Astrocyte (in vitro differentiated cells and primary cell): ENCODE data around the gene ABCC9. TPM values are rescaled to one million over a fixed set of nuclear protein-coding genes. Genes with fewer than 3 reads are reported as not detected.

Experiments
- DNase-seq: peaks from one replicate; pipeline ENCODE4 v3.0.0-alpha.2; 2010; ENCODE audit warnings: low read depth
- FAIRE-seq: peaks from 2 replicates; lab custom pipeline; 2011; peaks lifted over from hg19 to GRCh38; lab: Jason Lieb, UNC
- H2AFZ ChIP-seq: 2 replicates; pipeline ENCODE4 v1.6.0; 2012; ENCODE audit warnings: low read depth, low read length, inconsistent platforms
- H3K27ac ChIP-seq: 2 replicates; pipeline ENCODE4 v1.5.1; 2011; ENCODE audit warnings: low read depth, low read length, inconsistent platforms
- H3K27me3 ChIP-seq: 2 replicates; pipeline ENCODE4 v1.6.0; 2011; ENCODE audit warnings: low read length, inconsistent platforms; ENCODE audit not compliant: insufficient read depth
- H3K36me3 ChIP-seq: 2 replicates; pipeline ENCODE4 v1.5.1; 2011; ENCODE audit warnings: low read length, inconsistent platforms; ENCODE audit not compliant: insufficient read depth
- H3K4me1 ChIP-seq: 2 replicates; pipeline ENCODE4 v1.5.1; 2011; ENCODE audit warnings: low read length, inconsistent platforms; ENCODE audit not compliant: insufficient read depth
- H3K4me2 ChIP-seq: 2 replicates; pipeline ENCODE4 v1.6.0; 2012; ENCODE audit warnings: low read length, inconsistent platforms
- H3K4me3 ChIP-seq: 2 replicates; pipeline ENCODE4 v1.5.1; 2011; ENCODE audit warnings: low read depth, mild to moderate bottlenecking, low read length, inconsistent platforms; ENCODE audit not compliant: insufficient read depth
- H3K79me2 ChIP-seq: 2 replicates; pipeline ENCODE4 v1.6.0; 2012; ENCODE audit warnings: mild to moderate bottlenecking, low read length, inconsistent platforms; ENCODE audit not compliant: insufficient read depth
- H3K9ac ChIP-seq: 2 replicates; pipeline ENCODE4 v1.6.0; 2012; ENCODE audit warnings: mild to moderate bottlenecking, low read length, inconsistent platforms
- H3K9me3 ChIP-seq: 2 replicates; pipeline ENCODE4 v1.5.1; 2012; ENCODE audit warnings: low read depth, mild to moderate bottlenecking, low read length, inconsistent platforms; ENCODE audit not compliant: insufficient read depth
- H4K20me1 ChIP-seq: 2 replicates; pipeline ENCODE4 v1.6.0; 2012; ENCODE audit warnings: low read length, inconsistent platforms; ENCODE audit not compliant: insufficient read depth
- H3K27ac Mint-ChIP-seq: one replicate; pipeline ENCODE4 v1.8.0; 2021; ENCODE audit warnings: mild to moderate bottlenecking, mixed read lengths; ENCODE audit not compliant: unreplicated experiment
- H3K27me3 Mint-ChIP-seq: one replicate; pipeline ENCODE4 v1.8.0; 2021; ENCODE audit warnings: low read depth, mixed read lengths; ENCODE audit not compliant: unreplicated experiment
- H3K36me3 Mint-ChIP-seq: one replicate; pipeline ENCODE4 v1.8.0; 2021; ENCODE audit warnings: low read depth, mixed read lengths; ENCODE audit not compliant: unreplicated experiment
- H3K4me1 Mint-ChIP-seq: one replicate; pipeline ENCODE4 v1.8.0; 2021; ENCODE audit warnings: low read depth, mixed read lengths; ENCODE audit not compliant: unreplicated experiment
- H3K4me3 Mint-ChIP-seq: one replicate; pipeline ENCODE4 v1.8.0; 2021; ENCODE audit warnings: mild to moderate bottlenecking, moderate library complexity, mixed read lengths; ENCODE audit not compliant: unreplicated experiment
- H3K9me3 Mint-ChIP-seq: one replicate; pipeline ENCODE4 v1.8.0; 2021; ENCODE audit warnings: mild to moderate bottlenecking, mixed read lengths; ENCODE audit not compliant: unreplicated experiment
- CTCF ChIP-seq: IDR thresholded peaks from 2 replicates; pipeline ENCODE4 v1.5.1; 2011; ENCODE audit warnings: low read depth, mild to moderate bottlenecking, inconsistent platforms, low read length, moderate library complexity; ENCODE audit not compliant: insufficient read depth
- EZH2 ChIP-seq: IDR thresholded peaks from 2 replicates; pipeline ENCODE4 v1.6.1; 2012; ENCODE audit warnings: mild to moderate bottlenecking, low read length, inconsistent platforms; ENCODE audit not compliant: insufficient read depth
- total RNA-seq: library from RNA; stranded (reverse); gene quantifications from 2 replicates; pipeline ENCODE4 v1.2.1, GENCODE V29; 2021

The ABCC9 gene
- total RNA-seq, 1 donor from 2014 or later, result 0.36 TPM

DNA sequence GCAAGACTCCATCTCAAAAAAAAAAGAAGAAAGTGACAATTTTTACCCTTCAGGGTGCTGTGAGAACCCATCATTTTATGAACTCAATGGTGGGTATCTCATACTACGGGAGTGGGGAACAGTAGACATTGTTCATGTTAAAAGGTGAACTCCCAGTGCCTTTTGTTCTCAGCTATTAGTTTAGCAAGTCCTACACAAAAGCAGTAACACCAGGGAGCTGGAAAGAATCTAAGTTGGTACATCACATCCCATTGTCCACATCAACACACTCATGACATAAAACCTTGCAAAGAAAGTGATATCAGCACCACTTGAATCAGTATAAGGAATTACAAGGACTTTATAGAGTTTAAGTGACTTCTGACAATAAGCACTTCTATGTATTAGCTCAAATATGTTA, 47.4 kb upstream of the ABCC9 start:
- FAIRE-seq (no peak), DNase-seq (no peak)
- peaks cover 2% of the 10 kb centered on the region for H3K27me3 Mint-ChIP-seq
- Histone ChIP-seq H3K79me2 (no peaks in the 10 kb centered on the region), H3K4me3 (no peak overlapping the region), H3K4me1 (no peaks in the 10 kb centered on the region), H3K27ac (no peak overlapping the region), H2AFZ (no peak overlapping the region), H3K4me2 (no peak overlapping the region), H4K20me1 (no peaks in the 10 kb centered on the region), H3K36me3 (no peaks in the 10 kb centered on the region), H3K9ac (no peak overlapping the region), H3K27me3 (no peaks in the 10 kb centered on the region), H3K9me3 (no peaks in the 10 kb centered on the region)
- H3K4me3 Mint-ChIP-seq, result no peak overlapping the region
- no peaks in the 10 kb centered on the region for H3K9me3 Mint-ChIP-seq
- no peaks in the 10 kb centered on the region for H3K4me1 Mint-ChIP-seq
- TF ChIP-seq EZH2, result no peak
- no peak for TF ChIP-seq CTCF
- H3K27ac Mint-ChIP-seq, result no peak overlapping the region
- H3K36me3 Mint-ChIP-seq, result no peaks in the 10 kb centered on the region

DNA sequence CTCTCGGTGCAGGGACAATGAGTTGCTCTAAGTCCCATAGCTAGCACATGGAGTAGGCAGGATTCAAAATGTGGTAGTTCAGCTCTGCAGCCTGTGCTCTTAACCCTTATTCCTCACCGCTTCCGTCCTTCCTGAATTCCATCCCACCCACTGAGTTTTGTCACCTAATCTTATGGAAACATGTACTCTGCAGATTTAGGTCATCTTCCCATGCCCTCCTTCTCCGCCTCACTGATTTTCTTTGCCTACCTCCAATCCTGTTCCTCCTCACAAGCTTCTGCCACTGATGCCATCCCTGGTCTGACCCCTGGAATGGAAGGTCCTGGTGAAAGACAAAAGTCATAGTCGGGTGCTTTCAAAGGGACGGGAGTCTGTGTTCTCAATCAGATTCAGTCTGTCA, 46.5 kb upstream of the ABCC9 start:
- Mint-ChIP-seq H3K27me3 (peaks cover 2% of the 10 kb centered on the region), H3K27ac (no peak overlapping the region), H3K9me3 (no peaks in the 10 kb centered on the region), H3K4me1 (no peaks in the 10 kb centered on the region), H3K36me3 (no peaks in the 10 kb centered on the region), H3K4me3 (no peak overlapping the region)
- Histone ChIP-seq H2AFZ (no peak overlapping the region), H3K4me2 (no peak overlapping the region), H4K20me1 (no peaks in the 10 kb centered on the region), H3K27ac (no peak overlapping the region), H3K4me3 (no peak overlapping the region), H3K9me3 (no peaks in the 10 kb centered on the region), H3K79me2 (no peaks in the 10 kb centered on the region), H3K27me3 (no peaks in the 10 kb centered on the region), H3K4me1 (no peaks in the 10 kb centered on the region), H3K9ac (no peak overlapping the region), H3K36me3 (no peaks in the 10 kb centered on the region)
- TF ChIP-seq EZH2, result no peak
- TF ChIP-seq CTCF, result no peak
- no peak for DNase-seq
- no peak for FAIRE-seq

- Histone ChIP-seq H3K27ac (no peak overlapping the region), H3K4me1 (no peaks in the 10 kb centered on the region), H3K36me3 (no peaks in the 10 kb centered on the region), H3K4me3 (no peak overlapping the region), H3K9me3 (no peaks in the 10 kb centered on the region), H3K79me2 (no peaks in the 10 kb centered on the region), H3K9ac (no peak overlapping the region), H2AFZ (no peak overlapping the region), H3K27me3 (no peaks in the 10 kb centered on the region), H4K20me1 (no peaks in the 10 kb centered on the region), H3K4me2 (no peak overlapping the region)
- no peak overlapping the region for H3K27ac Mint-ChIP-seq
- H3K4me3 Mint-ChIP-seq, result no peak overlapping the region
- no peak for FAIRE-seq
- H3K9me3 Mint-ChIP-seq, result no peaks in the 10 kb centered on the region
- TF ChIP-seq CTCF (no peak), EZH2 (no peak)
- no peak for DNase-seq
- peaks cover 2% of the 10 kb centered on the region for H3K27me3 Mint-ChIP-seq
- H3K4me1 Mint-ChIP-seq, result no peaks in the 10 kb centered on the region
- no peaks in the 10 kb centered on the region for H3K36me3 Mint-ChIP-seq
Observed at GRCh38 chr12:21985155-21985554, 43.9 kb upstream of the ABCC9 start.
